Measurements from ENCODE around the gene RIT2.

DNA sequence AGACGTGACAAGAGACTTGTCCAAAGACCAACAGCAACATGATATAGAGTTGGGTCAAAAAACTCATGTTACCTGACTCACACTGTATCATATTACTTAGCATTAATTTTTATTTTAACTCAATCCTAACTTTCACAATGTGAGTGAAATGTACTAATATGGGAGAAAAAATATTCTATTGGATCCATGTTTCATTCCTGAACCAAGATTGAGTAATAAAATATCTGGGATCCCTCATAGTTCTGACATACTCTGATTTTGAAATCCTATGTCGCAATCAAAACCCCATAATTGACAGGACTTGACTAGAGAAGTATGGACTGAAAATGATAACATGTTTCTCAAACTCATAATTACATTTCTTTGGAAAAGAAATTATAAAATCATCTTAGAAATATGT lies 190.4 kb downstream of the RIT2 start:
- TF ChIP-seq, protein P1, sequence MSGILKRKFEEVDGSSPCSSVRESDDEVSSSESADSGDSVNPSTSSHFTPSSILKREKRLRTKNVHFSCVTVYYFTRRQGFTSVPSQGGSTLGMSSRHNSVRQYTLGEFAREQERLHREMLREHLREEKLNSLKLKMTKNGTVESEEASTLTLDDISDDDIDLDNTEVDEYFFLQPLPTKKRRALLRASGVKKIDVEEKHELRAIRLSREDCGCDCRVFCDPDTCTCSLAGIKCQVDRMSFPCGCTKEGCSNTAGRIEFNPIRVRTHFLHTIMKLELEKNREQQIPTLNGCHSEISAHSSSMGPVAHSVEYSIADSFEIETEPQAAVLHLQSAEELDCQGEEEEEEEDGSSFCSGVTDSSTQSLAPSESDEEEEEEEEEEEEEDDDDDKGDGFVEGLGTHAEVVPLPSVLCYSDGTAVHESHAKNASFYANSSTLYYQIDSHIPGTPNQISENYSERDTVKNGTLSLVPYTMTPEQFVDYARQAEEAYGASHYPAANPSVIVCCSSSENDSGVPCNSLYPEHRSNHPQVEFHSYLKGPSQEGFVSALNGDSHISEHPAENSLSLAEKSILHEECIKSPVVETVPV (CRISPR knock-in tag; IDR thresholded peaks at IDR 0.05) = no peak
- TF ChIP-seq ZFP3 (CRISPR knock-in tag; IDR thresholded peaks at IDR 0.05) (no peak), SNAI2 (CRISPR knock-in tag; IDR thresholded peaks at IDR 0.05) (no peak)
- TF ChIP-seq, protein P2, sequence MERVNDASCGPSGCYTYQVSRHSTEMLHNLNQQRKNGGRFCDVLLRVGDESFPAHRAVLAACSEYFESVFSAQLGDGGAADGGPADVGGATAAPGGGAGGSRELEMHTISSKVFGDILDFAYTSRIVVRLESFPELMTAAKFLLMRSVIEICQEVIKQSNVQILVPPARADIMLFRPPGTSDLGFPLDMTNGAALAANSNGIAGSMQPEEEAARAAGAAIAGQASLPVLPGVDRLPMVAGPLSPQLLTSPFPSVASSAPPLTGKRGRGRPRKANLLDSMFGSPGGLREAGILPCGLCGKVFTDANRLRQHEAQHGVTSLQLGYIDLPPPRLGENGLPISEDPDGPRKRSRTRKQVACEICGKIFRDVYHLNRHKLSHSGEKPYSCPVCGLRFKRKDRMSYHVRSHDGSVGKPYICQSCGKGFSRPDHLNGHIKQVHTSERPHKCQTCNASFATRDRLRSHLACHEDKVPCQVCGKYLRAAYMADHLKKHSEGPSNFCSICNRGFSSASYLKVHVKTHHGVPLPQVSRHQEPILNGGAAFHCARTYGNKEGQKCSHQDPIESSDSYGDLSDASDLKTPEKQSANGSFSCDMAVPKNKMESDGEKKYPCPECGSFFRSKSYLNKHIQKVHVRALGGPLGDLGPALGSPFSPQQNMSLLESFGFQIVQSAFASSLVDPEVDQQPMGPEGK (CRISPR knock-in tag; IDR thresholded peaks at IDR 0.05; ENCODE audit: borderline replicate concordance) = no peak; the same call in 1 of the 2 replicates

Data from SK-N-SH treated with all-trans-retinoic acid at 6 μM for 48 hours (cell line).